Prostate gland (tissue), 2 donors: ENCODE measurements around the gene BACH1.

Experiments
- CTCF ChIP-seq, 4 experiments: fragments of 200-600 bp in 2 of 4; fragments of 450-650 bp in 2 of 4; sonication (generic) in 2 of 4; IDR thresholded peaks; 1 replicate in 3 of 4; 2 replicates in 1 of 4; pipeline ENCODE4 v1.5.1; 2016 to 2019; ENCODE audit warnings: antibody characterized with exemption in 4 of 4, mild to moderate bottlenecking in 2 of 4, moderate library complexity in 2 of 4
- POLR2A ChIP-seq: fragments of 450-650 bp; IDR thresholded peaks from one replicate; pipeline ENCODE4 v1.6.1; 2016; ENCODE audit warnings: antibody characterized with exemption, mild to moderate bottlenecking
- POLR2AphosphoS5 ChIP-seq: sonication (generic); formaldehyde crosslinking; IDR thresholded peaks from one replicate; pipeline ENCODE4 v1.6.1; 2017; ENCODE audit warnings: antibody characterized with exemption

GRCh38 chr21:29308456-29308783, 9.7 kb downstream of the BACH1 start:
- TF ChIP-seq CTCF (IDR thresholded peaks at IDR 0.05) = no peak
- no peak for TF ChIP-seq POLR2AphosphoS5
- no peak for TF ChIP-seq POLR2A
